Measurements from ENCODE around the gene MYO5A.
"Not testable (repeated sequence)": the region's sequence is repeated elsewhere in the genome, so short reads cannot be mapped to it uniquely, and the experiment has no call there.

Gene MYO5A

DNA sequence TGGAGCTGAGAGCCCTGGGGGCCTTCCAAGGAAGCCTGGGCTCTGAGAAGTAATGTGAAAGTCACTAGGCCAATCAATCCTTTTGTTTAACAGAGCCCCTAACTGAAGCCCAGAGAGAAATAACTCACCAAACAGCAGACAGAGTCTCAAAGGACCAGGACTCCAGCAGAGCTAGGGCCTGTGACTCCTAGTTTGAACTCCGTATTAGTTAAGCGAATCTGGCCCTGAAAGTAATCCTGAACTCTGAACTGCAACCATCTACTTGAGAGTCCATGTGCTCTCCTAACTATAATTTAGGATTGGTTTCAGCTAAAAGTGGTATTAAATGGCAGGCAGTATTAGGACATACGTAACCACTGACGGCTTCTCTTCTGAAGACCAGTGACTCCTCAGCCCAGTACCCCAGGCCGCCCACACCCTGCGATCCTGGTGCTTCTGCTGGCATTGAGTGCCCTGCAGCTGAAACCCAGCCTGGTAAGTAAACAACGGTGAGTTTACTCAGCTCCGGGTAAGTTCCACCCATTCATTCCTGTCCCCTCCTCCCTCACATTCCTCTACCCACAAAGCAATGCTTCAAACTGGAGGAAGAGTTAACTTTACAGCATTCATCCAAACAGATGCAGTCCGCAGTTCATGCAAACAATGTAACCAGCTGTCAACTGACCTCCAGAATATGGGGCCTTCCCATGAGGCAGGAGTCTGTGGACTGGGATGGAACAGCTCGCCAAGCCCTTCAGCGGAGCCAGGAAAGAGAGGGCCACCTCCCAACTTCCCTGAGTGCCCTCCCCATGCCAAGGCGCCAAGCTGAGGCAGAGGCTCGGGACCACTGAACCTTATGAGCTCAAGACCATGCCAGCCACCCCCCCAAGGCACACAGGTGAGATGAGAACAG, 240.4 kb downstream of the MYO5A start:
- WGBS (ENCODE audit: extremely low coverage, insufficient coverage, low lambda C conversion rate) = no CpG with 5 or more reads among the region's 13 CpGs
- H3K4me2 ChIP-seq (ENCODE audit: low read length) = no peak overlapping the region
- H3K23ac ChIP-seq (ENCODE audit: low read length) = no peak overlapping the region
- H3K18ac ChIP-seq (ENCODE audit: low read length) = no peak overlapping the region
- no peaks in the 10 kb centered on the region for H3K27me3 ChIP-seq (ENCODE audit: insufficient read depth, low read length, poor library complexity)
- H4K5ac ChIP-seq (ENCODE audit: low read length) = no peak overlapping the region
- no peak overlapping the region for H3K27ac ChIP-seq (ENCODE audit: low read depth, low read length)
- H3K4ac ChIP-seq (ENCODE audit: low read depth, low read length) = no peak overlapping the region
- H2AK5ac ChIP-seq (ENCODE audit: low read length) = no peak overlapping the region
- H3K79me2 ChIP-seq (ENCODE audit: control insufficient read depth, insufficient read depth, low read length) = no peaks in the 10 kb centered on the region
- no peak overlapping the region for H2BK15ac ChIP-seq (replicated peaks; ENCODE audit: low read depth)
- H4K8ac ChIP-seq (ENCODE audit: low read depth, low read length) = no peak overlapping the region
- H3K4me3 ChIP-seq (ENCODE audit: low read length) = no peak overlapping the region
- no peak overlapping the region for H2BK5ac ChIP-seq (ENCODE audit: low read length)
- H3K36me3 ChIP-seq (ENCODE audit: control insufficient read depth, insufficient read depth, low read length) = no peaks in the 10 kb centered on the region
- H3K9ac ChIP-seq (ENCODE audit: low read length) = no peak overlapping the region
- H2BK120ac ChIP-seq (ENCODE audit: low read depth, low read length) = no peak overlapping the region
- H3K56ac ChIP-seq (ENCODE audit: low read length) = no peak overlapping the region
- no peaks in the 10 kb centered on the region for H3K4me1 ChIP-seq (ENCODE audit: control insufficient read depth, low read depth, low read length)
- DNase-seq = peak; percentile 41
- H3K79me1 ChIP-seq (ENCODE audit: low read length) = peaks cover 1% of the 10 kb centered on the region

DNA sequence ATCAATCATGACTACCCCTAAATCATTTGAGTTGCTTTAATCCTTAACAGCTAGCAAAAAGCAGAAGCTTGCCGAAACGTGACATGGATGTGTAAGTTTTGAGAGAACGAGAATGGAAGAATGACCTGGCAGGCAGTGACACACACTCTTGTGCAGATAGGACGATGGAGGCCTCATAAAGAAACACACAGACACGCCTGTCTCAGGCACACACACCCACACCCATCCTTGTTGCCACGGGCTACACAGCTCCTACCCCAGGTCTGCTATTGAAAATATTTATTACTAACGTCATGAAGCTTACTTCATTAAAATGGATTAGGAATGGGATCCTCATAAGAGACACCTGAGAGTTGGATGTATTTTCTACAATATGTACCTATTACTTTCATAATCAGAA, 241.6 kb downstream of the MYO5A start:
- Histone ChIP-seq H3K23ac (ENCODE audit: low read length) (no peak overlapping the region), H2BK5ac (ENCODE audit: low read length) (no peak overlapping the region), H3K27me3 (ENCODE audit: insufficient read depth, low read length, poor library complexity) (no peaks in the 10 kb centered on the region), H4K8ac (ENCODE audit: low read depth, low read length) (no peak overlapping the region), H3K9ac (ENCODE audit: low read length) (no peak overlapping the region), H4K5ac (ENCODE audit: low read length) (no peak overlapping the region), H3K4me2 (ENCODE audit: low read length) (no peak overlapping the region), H2AK5ac (ENCODE audit: low read length) (no peak overlapping the region), H3K79me2 (ENCODE audit: control insufficient read depth, insufficient read depth, low read length) (no peaks in the 10 kb centered on the region), H2BK15ac (replicated peaks; ENCODE audit: low read depth) (no peak overlapping the region), H2BK120ac (ENCODE audit: low read depth, low read length) (no peak overlapping the region), H3K36me3 (ENCODE audit: control insufficient read depth, insufficient read depth, low read length) (no peaks in the 10 kb centered on the region), H3K27ac (ENCODE audit: low read depth, low read length) (no peak overlapping the region), H3K4me1 (ENCODE audit: control insufficient read depth, low read depth, low read length) (no peaks in the 10 kb centered on the region), H3K18ac (ENCODE audit: low read length) (no peak overlapping the region), H3K56ac (ENCODE audit: low read length) (no peak overlapping the region), H3K4me3 (ENCODE audit: low read length) (no peak overlapping the region), H3K4ac (ENCODE audit: low read depth, low read length) (no peak overlapping the region), H3K79me1 (ENCODE audit: low read length) (peaks cover 1% of the 10 kb centered on the region)
- no peak for DNase-seq
- no CpG with 5 or more reads among the region's 7 CpGs for WGBS (ENCODE audit: extremely low coverage, insufficient coverage, low lambda C conversion rate)

DNA sequence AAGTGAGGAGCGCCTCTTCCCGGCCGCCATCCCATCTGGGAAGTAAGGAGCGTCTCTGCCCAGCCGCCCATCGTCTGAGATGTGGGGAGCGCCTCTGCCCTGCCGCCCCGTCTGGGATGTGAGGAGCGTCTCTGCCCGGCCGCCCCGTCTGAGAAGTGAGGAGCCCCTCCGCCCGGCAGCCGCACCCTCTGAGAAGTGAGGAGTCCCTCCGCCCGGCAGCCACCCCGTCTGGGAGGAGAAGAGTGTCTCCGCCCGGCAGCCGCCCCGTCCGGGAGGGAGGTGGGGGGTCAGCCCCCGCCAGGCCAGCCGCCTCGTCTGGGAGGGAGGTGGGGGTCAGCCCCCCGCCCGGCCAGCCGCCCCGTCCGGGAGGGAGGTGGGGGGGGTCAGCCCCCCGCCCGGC, 242.7 kb downstream of the MYO5A start:
- WGBS (ENCODE audit: extremely low coverage, insufficient coverage, low lambda C conversion rate) = no CpG with 5 or more reads among the region's 34 CpGs
- H3K23ac ChIP-seq (ENCODE audit: low read length); H2AK5ac ChIP-seq (ENCODE audit: low read length); H3K4me2 ChIP-seq (ENCODE audit: low read length); H3K36me3 ChIP-seq (ENCODE audit: control insufficient read depth, insufficient read depth, low read length); H3K56ac ChIP-seq (ENCODE audit: low read length); DNase-seq; H3K9ac ChIP-seq (ENCODE audit: low read length); H3K27ac ChIP-seq (ENCODE audit: low read depth, low read length); H3K79me1 ChIP-seq (ENCODE audit: low read length); H3K18ac ChIP-seq (ENCODE audit: low read length); H2BK5ac ChIP-seq (ENCODE audit: low read length); H3K4me1 ChIP-seq (ENCODE audit: control insufficient read depth, low read depth, low read length); H3K4ac ChIP-seq (ENCODE audit: low read depth, low read length); H3K79me2 ChIP-seq (ENCODE audit: control insufficient read depth, insufficient read depth, low read length); H3K4me3 ChIP-seq (ENCODE audit: low read length); H3K27me3 ChIP-seq (ENCODE audit: insufficient read depth, low read length, poor library complexity); H4K5ac ChIP-seq (ENCODE audit: low read length); H4K8ac ChIP-seq (ENCODE audit: low read depth, low read length); H2BK15ac ChIP-seq (replicated peaks; ENCODE audit: low read depth); H2BK120ac ChIP-seq (ENCODE audit: low read depth, low read length): not testable (repeated sequence)

DNA sequence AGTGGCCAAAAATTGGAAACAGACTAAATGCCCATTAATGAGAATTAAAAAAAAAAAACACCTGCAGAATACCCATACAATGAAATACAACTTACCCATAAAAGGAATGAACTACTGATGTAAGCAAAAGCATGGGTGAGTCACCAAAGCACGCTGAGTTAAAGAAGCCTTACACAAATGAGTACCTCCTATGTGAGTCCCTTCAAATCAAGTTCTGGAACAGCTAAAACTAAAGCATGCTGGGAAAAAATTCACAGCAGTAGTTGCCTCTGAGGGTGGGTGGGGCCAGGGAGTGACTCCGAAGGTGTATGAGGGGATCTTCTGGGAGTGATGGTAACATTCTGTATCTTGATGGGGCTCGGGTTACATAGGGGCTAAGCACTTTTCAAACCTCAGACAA, 244.5 kb downstream of the MYO5A start:
- Histone ChIP-seq H3K23ac (ENCODE audit: low read length) (no peak overlapping the region), H2AK5ac (ENCODE audit: low read length) (no peak overlapping the region), H2BK5ac (ENCODE audit: low read length) (no peak overlapping the region), H3K18ac (ENCODE audit: low read length) (no peak overlapping the region), H3K4me3 (ENCODE audit: low read length) (no peak overlapping the region), H3K27me3 (ENCODE audit: insufficient read depth, low read length, poor library complexity) (no peaks in the 10 kb centered on the region), H3K27ac (ENCODE audit: low read depth, low read length) (no peak overlapping the region), H3K9ac (ENCODE audit: low read length) (no peak overlapping the region), H3K36me3 (ENCODE audit: control insufficient read depth, insufficient read depth, low read length) (no peaks in the 10 kb centered on the region), H2BK120ac (ENCODE audit: low read depth, low read length) (no peak overlapping the region), H4K8ac (ENCODE audit: low read depth, low read length) (no peak overlapping the region), H3K4me2 (ENCODE audit: low read length) (no peak overlapping the region), H3K4ac (ENCODE audit: low read depth, low read length) (no peak overlapping the region), H3K79me1 (ENCODE audit: low read length) (peaks cover under 1% of the 10 kb centered on the region), H2BK15ac (replicated peaks; ENCODE audit: low read depth) (no peak overlapping the region), H4K5ac (ENCODE audit: low read length) (no peak overlapping the region), H3K79me2 (ENCODE audit: control insufficient read depth, insufficient read depth, low read length) (no peaks in the 10 kb centered on the region), H3K56ac (ENCODE audit: low read length) (no peak overlapping the region), H3K4me1 (ENCODE audit: control insufficient read depth, low read depth, low read length) (no peaks in the 10 kb centered on the region)
- DNase-seq = no peak
- WGBS (ENCODE audit: extremely low coverage, insufficient coverage, low lambda C conversion rate) = no CpG with 5 or more reads among the region's 3 CpGs

DNA sequence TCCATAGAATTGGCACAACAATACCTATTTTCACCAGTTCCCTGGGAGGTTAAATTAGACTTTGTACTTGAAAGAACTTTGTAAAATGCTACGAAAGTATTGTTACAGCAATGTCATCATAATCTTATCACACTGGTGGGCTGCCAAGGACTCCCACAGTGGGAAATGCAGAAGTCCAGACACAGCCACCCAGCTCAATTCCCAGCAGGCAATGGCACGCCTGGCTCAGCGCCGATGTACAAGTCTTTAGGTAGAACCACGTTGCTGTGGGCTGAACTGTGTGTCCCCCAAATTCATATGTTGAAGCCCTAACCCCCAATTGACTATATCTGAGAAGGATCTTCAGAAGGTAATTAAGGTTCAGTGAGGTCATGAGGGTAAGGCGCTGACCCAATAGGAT, 245.4 kb downstream of the MYO5A start:
- Histone ChIP-seq H3K23ac (ENCODE audit: low read length) (no peak overlapping the region), H2BK15ac (replicated peaks; ENCODE audit: low read depth) (no peak overlapping the region), H3K4me1 (ENCODE audit: control insufficient read depth, low read depth, low read length) (no peaks in the 10 kb centered on the region), H3K56ac (ENCODE audit: low read length) (no peak overlapping the region), H3K18ac (ENCODE audit: low read length) (no peak overlapping the region), H3K79me1 (ENCODE audit: low read length) (no peaks in the 10 kb centered on the region), H2BK5ac (ENCODE audit: low read length) (no peak overlapping the region), H3K4ac (ENCODE audit: low read depth, low read length) (no peak overlapping the region), H3K27me3 (ENCODE audit: insufficient read depth, low read length, poor library complexity) (no peaks in the 10 kb centered on the region), H3K4me2 (ENCODE audit: low read length) (no peak overlapping the region), H4K8ac (ENCODE audit: low read depth, low read length) (no peak overlapping the region), H2AK5ac (ENCODE audit: low read length) (no peak overlapping the region), H4K5ac (ENCODE audit: low read length) (no peak overlapping the region), H3K36me3 (ENCODE audit: control insufficient read depth, insufficient read depth, low read length) (no peaks in the 10 kb centered on the region), H3K27ac (ENCODE audit: low read depth, low read length) (no peak overlapping the region), H3K4me3 (ENCODE audit: low read length) (no peak overlapping the region), H3K9ac (ENCODE audit: low read length) (no peak overlapping the region), H2BK120ac (ENCODE audit: low read depth, low read length) (no peak overlapping the region), H3K79me2 (ENCODE audit: control insufficient read depth, insufficient read depth, low read length) (no peaks in the 10 kb centered on the region)
- no CpG with 5 or more reads among the region's 6 CpGs for WGBS (ENCODE audit: extremely low coverage, insufficient coverage, low lambda C conversion rate)
- DNase-seq = no peak

DNA sequence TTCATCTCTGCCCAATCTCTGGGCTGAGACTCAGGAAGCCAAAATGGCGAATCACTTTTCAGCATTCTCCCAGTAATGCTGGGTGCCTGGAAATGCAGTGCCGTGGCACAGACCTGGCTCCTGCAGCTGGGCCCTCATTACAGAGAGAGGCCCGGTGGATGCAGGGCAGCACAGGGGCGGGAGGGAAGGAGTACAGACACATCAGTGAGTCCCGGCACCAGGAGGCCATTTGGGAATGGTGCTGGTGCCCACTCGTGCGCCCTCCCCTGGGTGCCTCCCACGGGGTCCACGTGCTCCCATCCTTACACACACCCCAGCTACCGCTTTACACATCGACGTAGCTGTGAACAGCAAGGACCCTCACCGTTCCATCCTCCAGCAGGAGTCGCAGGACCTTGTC, 246.3 kb downstream of the MYO5A start:
- H3K4me3 ChIP-seq (ENCODE audit: low read length) = no peak overlapping the region
- H3K56ac ChIP-seq (ENCODE audit: low read length) = no peak overlapping the region
- H4K5ac ChIP-seq (ENCODE audit: low read length) = no peak overlapping the region
- no peak overlapping the region for H3K23ac ChIP-seq (ENCODE audit: low read length)
- H3K36me3 ChIP-seq (ENCODE audit: control insufficient read depth, insufficient read depth, low read length) = no peaks in the 10 kb centered on the region
- H3K27me3 ChIP-seq (ENCODE audit: insufficient read depth, low read length, poor library complexity) = no peaks in the 10 kb centered on the region
- no peaks in the 10 kb centered on the region for H3K4me1 ChIP-seq (ENCODE audit: control insufficient read depth, low read depth, low read length)
- H4K8ac ChIP-seq (ENCODE audit: low read depth, low read length) = no peak overlapping the region
- H3K79me1 ChIP-seq (ENCODE audit: low read length) = no peaks in the 10 kb centered on the region
- no peak overlapping the region for H3K4me2 ChIP-seq (ENCODE audit: low read length)
- no peak overlapping the region for H3K9ac ChIP-seq (ENCODE audit: low read length)
- H3K4ac ChIP-seq (ENCODE audit: low read depth, low read length) = no peak overlapping the region
- H3K27ac ChIP-seq (ENCODE audit: low read depth, low read length) = no peak overlapping the region
- H2BK15ac ChIP-seq (replicated peaks; ENCODE audit: low read depth) = no peak overlapping the region
- no peak for DNase-seq
- no CpG with 5 or more reads among the region's 14 CpGs for WGBS (ENCODE audit: extremely low coverage, insufficient coverage, low lambda C conversion rate)
- H2BK120ac ChIP-seq (ENCODE audit: low read depth, low read length) = no peak overlapping the region
- H2AK5ac ChIP-seq (ENCODE audit: low read length) = no peak overlapping the region
- H3K79me2 ChIP-seq (ENCODE audit: control insufficient read depth, insufficient read depth, low read length) = no peaks in the 10 kb centered on the region
- H3K18ac ChIP-seq (ENCODE audit: low read length) = no peak overlapping the region
- H2BK5ac ChIP-seq (ENCODE audit: low read length) = no peak overlapping the region

Data from mesendoderm (in vitro differentiated cells).